ENCODE data around the gene SFXN5. TPM values are rescaled to one million over a fixed set of nuclear protein-coding genes. Genes with fewer than 3 reads are reported as not detected.

The SFXN5 gene
- total RNA-seq, 1 donor from 2014 or later = 13.1 TPM

DNA sequence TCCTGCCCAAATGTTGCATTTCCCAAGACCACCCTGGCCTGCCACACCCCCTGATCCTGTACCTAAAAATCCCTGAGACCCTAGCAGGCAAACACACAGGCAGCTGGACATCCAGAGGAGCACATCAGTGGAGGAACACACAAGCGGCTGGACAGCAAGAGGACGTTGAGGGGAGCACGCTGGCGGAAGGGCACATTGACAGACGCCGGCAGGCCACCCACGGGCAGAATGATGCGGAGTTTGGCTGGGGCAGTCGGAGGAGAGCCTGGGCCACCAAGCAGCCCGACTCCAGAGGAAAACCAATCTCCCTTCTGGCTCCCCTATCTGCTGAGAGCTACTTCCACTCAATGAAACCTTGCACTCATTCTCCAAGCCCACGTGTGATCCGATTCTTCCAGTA is 106.5 kb downstream of the SFXN5 start:
- DNase-seq = no peak
- intact Hi-C loops (cut with DNase I) = no loop called here
- H3K4me1 ChIP-seq = no peaks in the 10 kb centered on the region
- no peak overlapping the region for H3K4me3 ChIP-seq
- TF ChIP-seq CTCF (IDR thresholded peaks at IDR 0.05) = no peak
- no peaks in the 10 kb centered on the region for H3K9me3 ChIP-seq
- no peak for ATAC-seq
- no peaks in the 10 kb centered on the region for H3K27me3 ChIP-seq
- H3K27ac ChIP-seq = no peak overlapping the region
- no peaks in the 10 kb centered on the region for H3K36me3 ChIP-seq

DNA sequence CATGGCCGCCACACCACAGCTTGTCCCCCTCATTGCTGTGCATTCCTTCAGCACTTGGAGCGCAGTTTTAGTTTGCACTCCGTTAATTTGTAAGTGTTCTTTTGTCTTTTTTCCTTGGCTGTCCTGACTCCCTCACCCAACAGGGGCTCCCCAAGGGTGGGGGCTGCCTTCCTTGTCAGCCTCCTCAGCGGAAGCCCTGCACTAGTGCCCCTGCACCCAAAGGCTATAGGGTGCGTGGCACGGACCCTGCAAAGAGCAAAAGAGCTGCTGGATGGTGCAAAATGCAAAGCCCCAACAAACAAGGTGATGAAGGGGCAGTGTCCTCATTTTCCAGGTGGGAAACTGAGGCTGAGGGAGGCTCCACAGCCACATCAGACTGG is 107.4 kb downstream of the SFXN5 start:
- Histone ChIP-seq H3K4me3 (no peak overlapping the region), H3K9me3 (no peaks in the 10 kb centered on the region), H3K27ac (no peak overlapping the region), H3K4me1 (no peaks in the 10 kb centered on the region), H3K27me3 (no peaks in the 10 kb centered on the region), H3K36me3 (no peaks in the 10 kb centered on the region)
- no peak for ATAC-seq
- DNase-seq = no peak
- intact Hi-C loops (cut with DNase I) = no loop called here
- no peak for TF ChIP-seq CTCF (IDR thresholded peaks at IDR 0.05)

DNA sequence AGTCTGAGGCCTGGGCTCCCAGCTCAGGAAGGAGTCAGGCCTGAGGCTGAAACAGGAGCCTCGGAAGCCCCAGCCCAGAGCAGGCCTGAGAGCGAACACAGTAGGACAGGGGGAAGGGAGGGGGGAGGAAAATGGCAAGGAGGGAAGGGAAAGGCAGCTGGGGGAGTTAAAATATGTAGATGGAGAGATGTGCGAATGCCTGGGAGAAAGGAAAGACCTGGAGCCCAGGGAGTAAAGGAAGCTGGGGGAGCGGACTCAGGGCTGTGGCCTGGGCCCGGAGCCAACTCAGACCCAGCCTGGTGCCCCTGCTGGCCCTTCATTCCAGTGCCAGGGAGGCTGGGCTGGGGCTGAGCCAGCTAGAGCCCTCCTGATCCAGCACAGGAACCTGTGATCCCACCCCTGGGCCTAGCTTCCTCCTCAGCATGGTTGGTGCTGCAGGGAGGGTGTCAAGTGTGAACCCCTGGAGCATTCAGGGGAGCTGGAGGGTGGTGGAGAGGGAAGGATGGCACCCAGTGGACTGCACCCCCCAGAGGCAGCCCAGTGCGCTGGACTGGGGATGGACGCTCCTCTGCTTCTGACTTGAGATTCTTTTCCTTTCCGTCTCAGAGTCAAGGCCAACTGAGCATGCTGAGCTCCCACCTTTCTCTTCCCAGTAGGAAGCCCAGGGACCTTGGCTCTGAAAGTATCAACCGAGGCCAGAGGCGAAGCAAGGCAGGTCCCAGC is 107.9 kb downstream of the SFXN5 start:
- intact Hi-C loops (cut with DNase I) = no loop called here
- no peaks in the 10 kb centered on the region for H3K9me3 ChIP-seq
- no peak overlapping the region for H3K27ac ChIP-seq
- H3K4me1 ChIP-seq = no peaks in the 10 kb centered on the region
- ATAC-seq (no peak), DNase-seq (no peak)
- no peak for TF ChIP-seq CTCF (IDR thresholded peaks at IDR 0.05)
- H3K4me3 ChIP-seq = no peak overlapping the region
- no peaks in the 10 kb centered on the region for H3K36me3 ChIP-seq
- H3K27me3 ChIP-seq = no peaks in the 10 kb centered on the region

- no peaks in the 10 kb centered on the region for H3K36me3 ChIP-seq
- no peak overlapping the region for H3K27ac ChIP-seq
- no peak for TF ChIP-seq CTCF (IDR thresholded peaks at IDR 0.05)
- intact Hi-C loops (cut with DNase I) = no loop called here
- no peaks in the 10 kb centered on the region for H3K9me3 ChIP-seq
- H3K4me3 ChIP-seq = no peak overlapping the region
- no peak for ATAC-seq
- DNase-seq = no peak
- H3K4me1 ChIP-seq = no peaks in the 10 kb centered on the region
- H3K27me3 ChIP-seq = no peaks in the 10 kb centered on the region
Measured at GRCh38 chr2:72962911-72963310, 108.6 kb downstream of the SFXN5 start.

- no peak overlapping the region for H3K4me3 ChIP-seq
- H3K36me3 ChIP-seq = no peaks in the 10 kb centered on the region
- intact Hi-C loops (cut with DNase I) = no loop called here
- no peaks in the 10 kb centered on the region for H3K27me3 ChIP-seq
- no peaks in the 10 kb centered on the region for H3K9me3 ChIP-seq
- no peak overlapping the region for H3K27ac ChIP-seq
- TF ChIP-seq CTCF (IDR thresholded peaks at IDR 0.05) = no peak
- ATAC-seq (no peak), DNase-seq (no peak)
- H3K4me1 ChIP-seq = no peaks in the 10 kb centered on the region
Measured at GRCh38 chr2:72961853-72962468, 109.6 kb downstream of the SFXN5 start.
